HepG2 (cell line): Measurements from ENCODE around the gene TMEM170B. TPM values are rescaled to one million over a fixed set of nuclear protein-coding genes. Genes with fewer than 3 reads are reported as not detected.

ENCODE experiments used
- ATAC-seq: fragments of 200-7000 bp; cut with Tn5 transposase; 3 replicates; pipeline ENCODE4 v1.9.1; 2020; ENCODE audit warnings: mild to moderate bottlenecking, moderate library complexity
- BruUV-seq: library from RNA; stranded (reverse); fragments of 400-500 nt; replicated peaks from 2 replicates; lab custom pipeline; 2021; lab: Mats Ljungman, UMichigan
- CTCF ChIA-PET: fragments of 300-600 bp; formaldehyde crosslinking; extraction: SDS; loops from one replicate; lab custom pipeline; 2021; ENCODE audit warnings: low total read pairs, inconsistent platforms, low intra/inter-chr PET ratio; lab: Yijun Ruan, JAX
- POLR2A ChIA-PET: fragments of 350-600 bp; sonication (Branson Sonifier 250); formaldehyde crosslinking; loops from one replicate; lab custom pipeline; 2020; ENCODE audit warnings: antibody characterized with exemption, inconsistent platforms; lab: Yijun Ruan, JAX
- DNase-seq: peaks from one replicate; pipeline ENCODE4 v3.0.0-alpha.2; 2015; ENCODE audit warnings: low spot score
- FAIRE-seq: peaks from 3 replicates; lab custom pipeline; 2011; peaks lifted over from hg19 to GRCh38; lab: Jason Lieb, UNC
- H2AFZ ChIP-seq: one replicate; pipeline ENCODE4 v1.6.1; 2011; ENCODE audit warnings: low read length, inconsistent platforms
- H3K27ac ChIP-seq: fragments of 300-600 bp; 3 replicates; pipeline ENCODE4 v1.8.0; 2011; ENCODE audit warnings: mixed run types, mild to moderate bottlenecking, mixed read lengths, low read length, inconsistent platforms; ENCODE audit not compliant: insufficient read depth; ENCODE audit errors: extremely low read length
- H3K27me3 ChIP-seq, 2 experiments: fragments of 200-600 bp in 1 of 2; 2 replicates in 1 of 2; 3 replicates in 1 of 2; pipeline versions ENCODE4 v1.6.0 to v1.8.0; 2011; ENCODE audit warnings: low read length in 2 of 2, mild to moderate bottlenecking in 2 of 2, moderate library complexity in 2 of 2, inconsistent platforms in 1 of 2; ENCODE audit not compliant: insufficient read depth in 2 of 2, control insufficient read depth in 1 of 2
- H3K36me3 ChIP-seq, 2 experiments: fragments of 200-600 bp in 1 of 2; replicated peaks in 1 of 2; 2 replicates in 1 of 2; 3 replicates in 1 of 2; pipeline versions ENCODE4 v1.5.1 to v1.8.0; 2011; ENCODE audit warnings: low read length in 2 of 2, inconsistent platforms in 1 of 2; ENCODE audit not compliant: insufficient read depth in 2 of 2, control insufficient read depth in 1 of 2
- H3K4me1 ChIP-seq: 2 replicates; pipeline ENCODE4 v1.5.1; 2012; ENCODE audit warnings: low read length, inconsistent platforms; ENCODE audit not compliant: insufficient read depth
- H3K4me2 ChIP-seq: 2 replicates; pipeline ENCODE4 v1.6.0; 2011; ENCODE audit warnings: low read depth, low read length, inconsistent platforms
- H3K4me3 ChIP-seq, 3 experiments: fragments of 200-600 bp in 1 of 3; sonication (generic), shearing (Covaris generic) in 1 of 3; replicated peaks in 1 of 3; 2 replicates each; pipeline ENCODE4 v1.5.1; 2011 to 2016; ENCODE audit warnings: low read length in 3 of 3, inconsistent platforms in 2 of 3, low read depth in 2 of 3, mild to moderate bottlenecking in 2 of 3, control low read depth in 1 of 3, mixed read lengths in 1 of 3; ENCODE audit not compliant: insufficient read depth in 1 of 3
- H3K79me2 ChIP-seq: one replicate; pipeline ENCODE4 v1.6.1; 2011; ENCODE audit warnings: low read length, inconsistent platforms; ENCODE audit not compliant: insufficient read depth
- H3K9ac ChIP-seq: 2 replicates; pipeline ENCODE4 v1.6.0; 2011; ENCODE audit warnings: mild to moderate bottlenecking, low read depth, low read length, inconsistent platforms; ENCODE audit not compliant: insufficient read depth
- H3K9me3 ChIP-seq: 2 replicates; pipeline ENCODE4 v1.5.1; 2012; ENCODE audit warnings: mild to moderate bottlenecking, low read length
- H4K20me1 ChIP-seq: 2 replicates; pipeline ENCODE4 v1.6.0; 2011; ENCODE audit warnings: inconsistent platforms, mild to moderate bottlenecking, low read length, moderate library complexity; ENCODE audit not compliant: insufficient read depth
- FOSL2 ChIP-seq: sonication (generic); formaldehyde crosslinking; IDR thresholded peaks from 2 replicates; pipeline ENCODE4 v1.4.0; 2020; ENCODE audit warnings: missing genetic modification reagents
- FOXK2 ChIP-seq: fragments of 450-650 bp; IDR thresholded peaks from 2 replicates; pipeline ENCODE4 v1.6.1; 2016
- FOXP4 ChIP-seq: sonication (generic); formaldehyde crosslinking; IDR thresholded peaks from 2 replicates; pipeline ENCODE4 v1.4.0; 2020; ENCODE audit warnings: missing genetic modification reagents
- MAZ ChIP-seq, 2 experiments: sonication (generic) in 1 of 2; formaldehyde crosslinking in 1 of 2; IDR thresholded peaks; 2 replicates each; pipeline versions ENCODE4 v1.5.0 to v1.6.1; 2012 to 2020; ENCODE audit warnings: low read depth in 2 of 2, mild to moderate bottlenecking in 2 of 2, borderline replicate concordance in 1 of 2, improper control_type of control experiment in 1 of 2, low read length in 1 of 2, missing genetic modification reagents in 1 of 2, moderate library complexity in 1 of 2
- RCOR2 ChIP-seq: IDR thresholded peaks from 2 replicates; pipeline ENCODE4 v1.6.1; 2016; ENCODE audit warnings: missing biosample characterization, missing genetic modification reagents
- TEAD2 ChIP-seq: sonication (generic); formaldehyde crosslinking; IDR thresholded peaks from 2 replicates; pipeline ENCODE4 v1.9.0; 2021; ENCODE audit warnings: missing genetic modification reagents
- ZNF773 ChIP-seq: sonication (generic); formaldehyde crosslinking; IDR thresholded peaks from 2 replicates; pipeline ENCODE4 v1.4.0; 2020; ENCODE audit warnings: missing genetic modification reagents, borderline replicate concordance
- in situ Hi-C: cut with HindIII; loops from 2 replicates; pipeline ENCODE4 v1.10.0; 2017; ENCODE audit warnings: low pct_unique_long_range_greater_than_20kb; ENCODE audit not compliant: extremely low pct_ligation_motif_present
- intact Hi-C: fragments of 100-400 bp; cut with micrococcal nuclease; formaldehyde crosslinking; loops from one replicate; pipeline ENCODE4 v1.10.0; 2022; ENCODE audit not compliant: unreplicated experiment
- polyA plus RNA-seq, 8 experiments: library from polyadenylated mRNA; depleted of rRNA in 3 of 8; stranded (reverse) in 7 of 8; unstranded in 1 of 8; fragments of >200 nt; fragmentation: Illumina TruSeq in 4 of 8; extraction: Trizol in 4 of 8; gene quantifications; 2 replicates each; pipeline versions ENCODE4 v1.2.1 to v1.2.3, GENCODE V29; 2011 to 2016; ENCODE audit warnings: low read depth in 4 of 8, missing spikeins in 1 of 8, mixed read lengths in 1 of 8; ENCODE audit not compliant: insufficient read depth in 1 of 8
- total RNA-seq, 5 experiments: library from RNA; depleted of rRNA; stranded (reverse); fragments of >200 nt; fragmentation: Illumina TruSeq; extraction: Trizol; gene quantifications; 2 replicates each; pipeline ENCODE4 v1.2.3, GENCODE V29; 2016; ENCODE audit warnings: low read depth in 1 of 5
- TF ChIP-seq, protein P1 (sequence below): IDR thresholded peaks from 2 replicates; pipeline ENCODE4 v1.6.1; 2016; ENCODE audit warnings: low read depth, missing genetic modification reagents, missing compliant biosample characterization
- TF ChIP-seq, protein P2 (sequence below): sonication (generic); formaldehyde crosslinking; conservative IDR thresholded peaks from 2 replicates; pipeline ENCODE4 v1.8.1; 2023; ENCODE audit warnings: missing genetic modification reagents

The TMEM170B gene
- total and polyA plus RNA-seq, 2 of the 13 experiments (the other 11 are each of a cell fraction or from before 2014, with no cell fraction given) = 3.3 to 9.4 TPM

GRCh38 chr6:11628562-11628961, 91.0 kb downstream of the TMEM170B start:
- FAIRE-seq (no peak), ATAC-seq (no peak), DNase-seq (no peak)
- POLR2A ChIA-PET = no interaction called here
- no peaks in the 10 kb centered on the region for H3K79me2 ChIP-seq
- H3K4me3 ChIP-seq = no peak overlapping the region
- H3K4me1 ChIP-seq = no peaks in the 10 kb centered on the region
- H3K36me3 ChIP-seq = no peaks in the 10 kb centered on the region
- in situ Hi-C loops = no loop called here
- no peak overlapping the region for H3K9ac ChIP-seq
- no peak overlapping the region for H3K4me2 ChIP-seq
- no peaks in the 10 kb centered on the region for H4K20me1 ChIP-seq
- no peaks in the 10 kb centered on the region for H3K9me3 ChIP-seq
- intact Hi-C loops = no loop called here
- no peak overlapping the region for H3K27ac ChIP-seq
- TF ChIP-seq, protein P1, sequence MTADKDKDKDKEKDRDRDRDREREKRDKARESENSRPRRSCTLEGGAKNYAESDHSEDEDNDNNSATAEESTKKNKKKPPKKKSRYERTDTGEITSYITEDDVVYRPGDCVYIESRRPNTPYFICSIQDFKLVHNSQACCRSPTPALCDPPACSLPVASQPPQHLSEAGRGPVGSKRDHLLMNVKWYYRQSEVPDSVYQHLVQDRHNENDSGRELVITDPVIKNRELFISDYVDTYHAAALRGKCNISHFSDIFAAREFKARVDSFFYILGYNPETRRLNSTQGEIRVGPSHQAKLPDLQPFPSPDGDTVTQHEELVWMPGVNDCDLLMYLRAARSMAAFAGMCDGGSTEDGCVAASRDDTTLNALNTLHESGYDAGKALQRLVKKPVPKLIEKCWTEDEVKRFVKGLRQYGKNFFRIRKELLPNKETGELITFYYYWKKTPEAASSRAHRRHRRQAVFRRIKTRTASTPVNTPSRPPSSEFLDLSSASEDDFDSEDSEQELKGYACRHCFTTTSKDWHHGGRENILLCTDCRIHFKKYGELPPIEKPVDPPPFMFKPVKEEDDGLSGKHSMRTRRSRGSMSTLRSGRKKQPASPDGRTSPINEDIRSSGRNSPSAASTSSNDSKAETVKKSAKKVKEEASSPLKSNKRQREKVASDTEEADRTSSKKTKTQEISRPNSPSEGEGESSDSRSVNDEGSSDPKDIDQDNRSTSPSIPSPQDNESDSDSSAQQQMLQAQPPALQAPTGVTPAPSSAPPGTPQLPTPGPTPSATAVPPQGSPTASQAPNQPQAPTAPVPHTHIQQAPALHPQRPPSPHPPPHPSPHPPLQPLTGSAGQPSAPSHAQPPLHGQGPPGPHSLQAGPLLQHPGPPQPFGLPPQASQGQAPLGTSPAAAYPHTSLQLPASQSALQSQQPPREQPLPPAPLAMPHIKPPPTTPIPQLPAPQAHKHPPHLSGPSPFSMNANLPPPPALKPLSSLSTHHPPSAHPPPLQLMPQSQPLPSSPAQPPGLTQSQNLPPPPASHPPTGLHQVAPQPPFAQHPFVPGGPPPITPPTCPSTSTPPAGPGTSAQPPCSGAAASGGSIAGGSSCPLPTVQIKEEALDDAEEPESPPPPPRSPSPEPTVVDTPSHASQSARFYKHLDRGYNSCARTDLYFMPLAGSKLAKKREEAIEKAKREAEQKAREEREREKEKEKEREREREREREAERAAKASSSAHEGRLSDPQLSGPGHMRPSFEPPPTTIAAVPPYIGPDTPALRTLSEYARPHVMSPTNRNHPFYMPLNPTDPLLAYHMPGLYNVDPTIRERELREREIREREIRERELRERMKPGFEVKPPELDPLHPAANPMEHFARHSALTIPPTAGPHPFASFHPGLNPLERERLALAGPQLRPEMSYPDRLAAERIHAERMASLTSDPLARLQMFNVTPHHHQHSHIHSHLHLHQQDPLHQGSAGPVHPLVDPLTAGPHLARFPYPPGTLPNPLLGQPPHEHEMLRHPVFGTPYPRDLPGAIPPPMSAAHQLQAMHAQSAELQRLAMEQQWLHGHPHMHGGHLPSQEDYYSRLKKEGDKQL (CRISPR knock-in tag) = no peak
- TF ChIP-seq RCOR2 (CRISPR knock-in tag) (no peak), FOXP4 (CRISPR knock-in tag) (no peak), FOXK2 (no peak), MAZ (IDR thresholded peaks at IDR 0.05; ENCODE audit: borderline replicate concordance, low read depth, low read length) (no peak), MAZ (CRISPR knock-in tag; IDR thresholded peaks at IDR 0.05; ENCODE audit: low read depth) (no peak), FOSL2 (CRISPR knock-in tag) (no peak), ZNF773 (CRISPR knock-in tag) (no peak), TEAD2 (CRISPR knock-in tag) (no peak)
- TF ChIP-seq, protein P2, sequence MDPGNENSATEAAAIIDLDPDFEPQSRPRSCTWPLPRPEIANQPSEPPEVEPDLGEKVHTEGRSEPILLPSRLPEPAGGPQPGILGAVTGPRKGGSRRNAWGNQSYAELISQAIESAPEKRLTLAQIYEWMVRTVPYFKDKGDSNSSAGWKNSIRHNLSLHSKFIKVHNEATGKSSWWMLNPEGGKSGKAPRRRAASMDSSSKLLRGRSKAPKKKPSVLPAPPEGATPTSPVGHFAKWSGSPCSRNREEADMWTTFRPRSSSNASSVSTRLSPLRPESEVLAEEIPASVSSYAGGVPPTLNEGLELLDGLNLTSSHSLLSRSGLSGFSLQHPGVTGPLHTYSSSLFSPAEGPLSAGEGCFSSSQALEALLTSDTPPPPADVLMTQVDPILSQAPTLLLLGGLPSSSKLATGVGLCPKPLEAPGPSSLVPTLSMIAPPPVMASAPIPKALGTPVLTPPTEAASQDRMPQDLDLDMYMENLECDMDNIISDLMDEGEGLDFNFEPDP (CRISPR knock-in tag) = no peak
- CTCF ChIA-PET = no interaction called here
- H2AFZ ChIP-seq = no peak overlapping the region
- no TSS peak for BruUV-seq
- peaks cover 0 to 20% of the 10 kb centered on the region in 2 experiments; a peak in 3 of 5 replicates for H3K27me3 ChIP-seq
